HCT116 (cell line): ENCODE data around the gene GCN1. TPM values are rescaled to one million over a fixed set of nuclear protein-coding genes. Genes with fewer than 3 reads are reported as not detected.

ENCODE experiments used
- ATAC-seq: fragments of 200-7000 bp; cut with Tn5 transposase; 2 replicates; pipeline ENCODE4 v1.9.1; 2020; ENCODE audit warnings: mild to moderate bottlenecking, moderate library complexity
- BruUV-seq: library from RNA; stranded (reverse); fragments of 400-500 nt; replicated peaks from 2 replicates; lab custom pipeline; 2021; lab: Mats Ljungman, UMichigan
- CTCF ChIA-PET: fragments of 300-600 bp; sonication (Branson Sonifier 250); formaldehyde crosslinking; loops from one replicate; lab custom pipeline; 2021; ENCODE audit warnings: antibody characterized with exemption; lab: Charles Lee
- POLR2A ChIA-PET: fragments of 300-600, 350-600 bp; sonication (Branson Sonifier 250); formaldehyde crosslinking; loops from one replicate; lab custom pipeline; 2021; ENCODE audit warnings: antibody characterized with exemption; lab: Charles Lee
- RAD21 ChIA-PET, 2 experiments: fragments of 300-600 bp; sonication (Branson Sonifier 250); formaldehyde crosslinking; loops; one replicate each; lab custom pipeline; 2023; ENCODE audit warnings: low total read pairs in 2 of 2; ENCODE audit not compliant: uncharacterized antibody in 2 of 2, unreplicated experiment in 2 of 2, low non-redundant PET in 1 of 2; lab: Charles Lee
- DNase-seq: peaks from one replicate; pipeline ENCODE4 v3.0.0-alpha.2; 2010; ENCODE audit warnings: low read depth, low spot score
- H2AFZ ChIP-seq: fragments of 200-600 bp; shearing (Covaris generic), sonication (generic); 2 replicates; pipeline ENCODE4 v1.6.1; 2017; ENCODE audit warnings: low read depth, mixed run types, mixed read lengths, antibody characterized with exemption, low read length; ENCODE audit not compliant: poor library complexity, severe bottlenecking
- H3K27ac ChIP-seq: 2 replicates; pipeline ENCODE4 v1.5.1; 2012; ENCODE audit warnings: low read depth, low read length
- H3K27me3 ChIP-seq: fragments of 200-600 bp; sonication (generic); 2 replicates; pipeline ENCODE4 v1.6.1; 2016; ENCODE audit warnings: mixed run types, low read length, mixed read lengths; ENCODE audit not compliant: insufficient read depth
- H3K36me3 ChIP-seq, 2 experiments: fragments of 200-500 bp in 1 of 2; fragments of 200-600 bp in 1 of 2; sonication (Bioruptor generic) in 1 of 2; sonication (generic) in 1 of 2; 2 replicates each; pipeline versions ENCODE4 v1.5.1 to v1.6.1; 2014 to 2016; ENCODE audit warnings: low read length in 2 of 2, inconsistent platforms in 1 of 2, mixed read lengths in 1 of 2, mixed run types in 1 of 2; ENCODE audit not compliant: insufficient read depth in 2 of 2, control insufficient read depth in 1 of 2
- H3K4me1 ChIP-seq, 2 experiments: fragments of 200-600 bp in 1 of 2; sonication (generic) in 1 of 2; 2 replicates each; pipeline versions ENCODE4 v1.5.1 to v1.6.1; 2012 to 2017; ENCODE audit warnings: low read length in 2 of 2, inconsistent platforms in 1 of 2, mild to moderate bottlenecking in 1 of 2, mixed read lengths in 1 of 2, mixed run types in 1 of 2, moderate library complexity in 1 of 2; ENCODE audit not compliant: insufficient read depth in 2 of 2, control insufficient read depth in 1 of 2
- H3K4me2 ChIP-seq: fragments of 200-600 bp; sonication (generic); 2 replicates; pipeline ENCODE4 v1.6.1; 2017; ENCODE audit warnings: mixed run types, low read length, mixed read lengths
- H3K4me3 ChIP-seq, 2 experiments: fragments of 200-600 bp in 1 of 2; sonication (generic) in 1 of 2; replicated peaks in 1 of 2; 2 replicates each; pipeline ENCODE4 v1.5.1; 2011 to 2016; ENCODE audit warnings: low read length in 2 of 2, control low read depth in 1 of 2, low read depth in 1 of 2, mild to moderate bottlenecking in 1 of 2, mixed read lengths in 1 of 2, mixed run types in 1 of 2
- H3K79me2 ChIP-seq: fragments of 200-600 bp; sonication (generic); 2 replicates; pipeline ENCODE4 v1.6.1; 2017; ENCODE audit warnings: mild to moderate bottlenecking, mixed run types, low read length, moderate library complexity, mixed read lengths; ENCODE audit not compliant: insufficient read depth
- H3K9ac ChIP-seq: fragments of 200-600 bp; sonication (generic); 2 replicates; pipeline ENCODE4 v1.6.1; 2016; ENCODE audit warnings: low read length, mixed read lengths
- H3K9me2 ChIP-seq: fragments of 200-600 bp; sonication (generic), shearing (Covaris generic); 2 replicates; pipeline ENCODE4 v1.6.1; 2017; ENCODE audit warnings: mixed run types, mild to moderate bottlenecking, moderate library complexity; ENCODE audit not compliant: insufficient read depth
- H3K9me3 ChIP-seq, 2 experiments: fragments of 200-500 bp in 1 of 2; fragments of 200-600 bp in 1 of 2; sonication (Bioruptor generic) in 1 of 2; sonication (generic) in 1 of 2; 2 replicates each; pipeline ENCODE4 v1.6.1; 2014 to 2017; ENCODE audit warnings: low read length in 2 of 2, mixed read lengths in 2 of 2, inconsistent platforms in 1 of 2, low read depth in 1 of 2, mild to moderate bottlenecking in 1 of 2, mixed run types in 1 of 2, moderate library complexity in 1 of 2; ENCODE audit not compliant: control insufficient read depth in 1 of 2, insufficient read depth in 1 of 2
- H4K20me1 ChIP-seq: fragments of 200-600 bp; sonication (generic), shearing (Covaris generic); 2 replicates; pipeline ENCODE4 v1.6.1; 2017; ENCODE audit warnings: mixed run types, mild to moderate bottlenecking, moderate library complexity; ENCODE audit not compliant: insufficient read depth
- EGR1 ChIP-seq: IDR thresholded peaks from 2 replicates; pipeline ENCODE4 v1.6.1; 2012; ENCODE audit warnings: low read depth
- ELF1 ChIP-seq: IDR thresholded peaks from 2 replicates; pipeline ENCODE4 v1.6.1; 2012; ENCODE audit warnings: low read depth, borderline replicate concordance
- EZH2 ChIP-seq: fragments of 200-600 bp; sonication (generic); IDR thresholded peaks from 2 replicates; pipeline ENCODE4 v1.6.1; 2017; ENCODE audit warnings: antibody characterized with exemption, mixed run types
- EZH2phosphoT487 ChIP-seq: fragments of 200-600 bp; IDR thresholded peaks from 2 replicates; pipeline ENCODE4 v1.6.1; 2018; ENCODE audit warnings: antibody characterized with exemption, borderline replicate concordance
- POLR2AphosphoS5 ChIP-seq: IDR thresholded peaks from 2 replicates; pipeline ENCODE4 v1.6.1; 2011; ENCODE audit warnings: mild to moderate bottlenecking, low read depth, low read length, moderate library complexity
- SP1 ChIP-seq: IDR thresholded peaks from 2 replicates; pipeline ENCODE4 v1.6.1; 2012; ENCODE audit warnings: low read depth
- ZBTB33 ChIP-seq: IDR thresholded peaks from 2 replicates; pipeline ENCODE4 v1.6.1; 2011; ENCODE audit warnings: mild to moderate bottlenecking, low read length, moderate library complexity; ENCODE audit not compliant: insufficient replicate concordance; ENCODE audit errors: extremely low read depth
- intact Hi-C: fragments of 100-400 bp; cut with micrococcal nuclease; formaldehyde crosslinking; loops from 2 replicates; pipeline ENCODE4 v1.10.0; 2022
- total RNA-seq: library from RNA; stranded (reverse); gene quantifications from one replicate; pipeline ENCODE4 v1.2.1, GENCODE V29; 2021; ENCODE audit not compliant: unreplicated experiment
- TF ChIP-seq, protein P1 (sequence below), 3 experiments: fragments of 200-600 bp in 1 of 3; sonication (generic) in 1 of 3; IDR thresholded peaks in 2 of 3; conservative IDR thresholded peaks in 1 of 3; 2 replicates each; pipeline ENCODE4 v1.5.1; 2012 to 2017; ENCODE audit warnings: low read depth in 2 of 3, low read length in 2 of 3, antibody characterized with exemption in 1 of 3, borderline replicate concordance in 1 of 3, control low read depth in 1 of 3, mild to moderate bottlenecking in 1 of 3, mixed read lengths in 1 of 3, mixed run types in 1 of 3, moderate library complexity in 1 of 3; ENCODE audit not compliant: insufficient read depth in 1 of 3

The GCN1 gene
- total RNA-seq, 1 experiment from 2014 or later = 184 TPM

GRCh38 chr12:120227233-120228040, 32.9 kb upstream of the GCN1 start (continued):
- TF ChIP-seq ZBTB33 = no peak
- TF ChIP-seq ELF1 = no peak
- no peak for TF ChIP-seq EGR1
- no peak for TF ChIP-seq SP1
- no peak for TF ChIP-seq POLR2AphosphoS5
- TF ChIP-seq, all 23 proteins: peak for 0

- no peak for DNase-seq
- no peaks in the 10 kb centered on the region for H3K9me2 ChIP-seq
- RAD21 ChIA-PET = no interaction called here
- no peak for ATAC-seq
- peaks cover 21 to 50% of the 10 kb centered on the region in 2 experiments; a peak in 3 of 4 replicates for H3K36me3 ChIP-seq
- no peak overlapping the region for H3K4me2 ChIP-seq
- intact Hi-C loops = no loop called here
- BruUV-seq = no TSS peak
- no peak overlapping the region for H2AFZ ChIP-seq
- H3K4me1 ChIP-seq = peaks cover 33 to 61% of the 10 kb centered on the region in 2 experiments
- POLR2A ChIA-PET = interaction anchor here (6.2 to 8.9 kb wide), 3 partner anchors 24 to 65 kb away, joined by 52 to 394 read pairs (median 123); partner anchors contain the start of genes PXN, RNU4-1, RNU4-2 and RPLP0
- peaks cover 8% of the 10 kb centered on the region; the same call in 1 of the 2 replicates for H4K20me1 ChIP-seq
- CTCF ChIA-PET = interaction anchor here (1.5 to 8.1 kb wide), 3 partner anchors 9 to 39 kb away, joined by 4 to 181 read pairs (median 31); partner anchors contain the start of genes PXN and RPLP0
- H3K4me3 ChIP-seq = no peak overlapping the region
- peak overlapping the region; percentile 10; the same call in 1 of the 2 replicates for H3K9ac ChIP-seq
- peaks cover 77% of the 10 kb centered on the region for H3K79me2 ChIP-seq
- H3K27ac ChIP-seq = no peak overlapping the region; the same call in 1 of the 2 replicates
- no peak for TF ChIP-seq EZH2
- TF ChIP-seq EZH2phosphoT487 = no peak
- TF ChIP-seq, protein P1, sequence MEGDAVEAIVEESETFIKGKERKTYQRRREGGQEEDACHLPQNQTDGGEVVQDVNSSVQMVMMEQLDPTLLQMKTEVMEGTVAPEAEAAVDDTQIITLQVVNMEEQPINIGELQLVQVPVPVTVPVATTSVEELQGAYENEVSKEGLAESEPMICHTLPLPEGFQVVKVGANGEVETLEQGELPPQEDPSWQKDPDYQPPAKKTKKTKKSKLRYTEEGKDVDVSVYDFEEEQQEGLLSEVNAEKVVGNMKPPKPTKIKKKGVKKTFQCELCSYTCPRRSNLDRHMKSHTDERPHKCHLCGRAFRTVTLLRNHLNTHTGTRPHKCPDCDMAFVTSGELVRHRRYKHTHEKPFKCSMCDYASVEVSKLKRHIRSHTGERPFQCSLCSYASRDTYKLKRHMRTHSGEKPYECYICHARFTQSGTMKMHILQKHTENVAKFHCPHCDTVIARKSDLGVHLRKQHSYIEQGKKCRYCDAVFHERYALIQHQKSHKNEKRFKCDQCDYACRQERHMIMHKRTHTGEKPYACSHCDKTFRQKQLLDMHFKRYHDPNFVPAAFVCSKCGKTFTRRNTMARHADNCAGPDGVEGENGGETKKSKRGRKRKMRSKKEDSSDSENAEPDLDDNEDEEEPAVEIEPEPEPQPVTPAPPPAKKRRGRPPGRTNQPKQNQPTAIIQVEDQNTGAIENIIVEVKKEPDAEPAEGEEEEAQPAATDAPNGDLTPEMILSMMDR (IDR thresholded peaks at IDR 0.05 in 2 of 3, conservative IDR thresholded peaks at IDR 0.05 in 1 of 3; ENCODE audit: borderline replicate concordance in 1 of 3, insufficient read depth in 1 of 3, low read depth in 2 of 3, low read length in 2 of 3) = 0 out of 6 replicates have a peak, but pooled peaks of 1 of the 3 experiments have one; percentile 11
- TF ChIP-seq POLR2AphosphoS5 = no peak
- no peaks in the 10 kb centered on the region for H3K27me3 ChIP-seq
- no peaks in the 10 kb centered on the region for H3K9me3 ChIP-seq
These were observed 31.5 kb upstream of the GCN1 start for GRCh38 chr12:120225852-120226640.
